SK-N-SH treated with all-trans-retinoic acid at 6 μM for 48 hours (cell line): Measurements from ENCODE around the gene RREB1.

ENCODE experiments used
- ATAC-seq: fragments of 200-7000 bp; cut with Tn5 transposase; 3 replicates; pipeline ENCODE4 v1.9.1; 2020; ENCODE audit warnings: mild to moderate bottlenecking, moderate library complexity
- ARNTL ChIP-seq: fragments of 450-650 bp; formaldehyde crosslinking; IDR thresholded peaks from 2 replicates; pipeline ENCODE4 v1.5.0; 2020; ENCODE audit warnings: low read depth, mild to moderate bottlenecking, moderate library complexity, borderline replicate concordance
- BACH2 ChIP-seq: fragments of 250-450 bp; sonication (Bioruptor Pico); IDR thresholded peaks from 2 replicates; pipeline ENCODE4 v1.9.0; 2021; ENCODE audit warnings: mild to moderate bottlenecking, borderline replicate concordance
- CREB5 ChIP-seq: fragments of 250-450 bp; sonication (Bioruptor Pico); IDR thresholded peaks from 2 replicates; pipeline ENCODE4 v1.5.1; 2020; ENCODE audit warnings: low read depth, mild to moderate bottlenecking, moderate library complexity
- CSDC2 ChIP-seq: fragments of 250-450 bp; sonication (Bioruptor Pico); IDR thresholded peaks from 2 replicates; pipeline ENCODE4 v1.5.0; 2020; ENCODE audit warnings: mild to moderate bottlenecking, moderate library complexity
- ESRRG ChIP-seq: fragments of 250-450 bp; sonication (Bioruptor Pico); IDR thresholded peaks from 2 replicates; pipeline ENCODE4 v1.6.1; 2021; ENCODE audit warnings: mild to moderate bottlenecking
- GLIS3 ChIP-seq: fragments of 250-450 bp; sonication (Bioruptor Pico); IDR thresholded peaks from 2 replicates; pipeline ENCODE4 v1.5.0; 2020; ENCODE audit warnings: mild to moderate bottlenecking, moderate library complexity
- ISL1 ChIP-seq: fragments of 250-450 bp; sonication (Bioruptor Pico); IDR thresholded peaks from 2 replicates; pipeline ENCODE4 v2.1.2; 2022; ENCODE audit warnings: mild to moderate bottlenecking, moderate library complexity
- OSR1 ChIP-seq: fragments of 250-450 bp; sonication (Bioruptor Pico); IDR thresholded peaks from 2 replicates; pipeline ENCODE4 v1.8.0; 2022; ENCODE audit warnings: moderate library complexity, mild to moderate bottlenecking, inconsistent platforms
- PPARA ChIP-seq: fragments of 250-450 bp; sonication (Bioruptor Pico); IDR thresholded peaks from 2 replicates; pipeline ENCODE4 v1.5.0; 2020; ENCODE audit warnings: mild to moderate bottlenecking, borderline replicate concordance
- SNAI2 ChIP-seq: fragments of 250-450 bp; sonication (Bioruptor Pico); IDR thresholded peaks from 2 replicates; pipeline ENCODE4 v1.5.0; 2020; ENCODE audit warnings: mild to moderate bottlenecking, moderate library complexity
- TCF4 ChIP-seq: fragments of 250-450 bp; sonication (Bioruptor Pico); IDR thresholded peaks from 2 replicates; pipeline ENCODE4 v1.8.0; 2021; ENCODE audit warnings: mild to moderate bottlenecking, moderate library complexity, borderline replicate concordance
- TOX ChIP-seq: fragments of 250-450 bp; sonication (Bioruptor Pico); IDR thresholded peaks from 2 replicates; pipeline ENCODE4 v1.8.0; 2021; ENCODE audit warnings: mild to moderate bottlenecking, moderate library complexity, borderline replicate concordance
- TSHZ2 ChIP-seq: fragments of 250-450 bp; sonication (Bioruptor Pico); IDR thresholded peaks from 2 replicates; pipeline ENCODE4 v1.5.0; 2020; ENCODE audit warnings: mild to moderate bottlenecking, moderate library complexity
- ZC3H10 ChIP-seq: fragments of 250-450 bp; sonication (Bioruptor Pico); IDR thresholded peaks from 2 replicates; pipeline ENCODE4 v1.5.1; 2021; ENCODE audit warnings: mild to moderate bottlenecking, moderate library complexity
- ZFP3 ChIP-seq: fragments of 250-450 bp; sonication (Bioruptor Pico); IDR thresholded peaks from 2 replicates; pipeline ENCODE4 v1.5.0; 2020; ENCODE audit warnings: mild to moderate bottlenecking, moderate library complexity
- ZFP30 ChIP-seq: fragments of 450-650 bp; formaldehyde crosslinking; IDR thresholded peaks from 2 replicates; pipeline ENCODE4 v1.5.0; 2022; ENCODE audit warnings: mild to moderate bottlenecking, moderate library complexity
- ZNF565 ChIP-seq: fragments of 450-650 bp; formaldehyde crosslinking; conservative IDR thresholded peaks from 2 replicates; pipeline ENCODE4 v1.5.0; 2020; ENCODE audit warnings: low read depth, mild to moderate bottlenecking, moderate library complexity
- ZNF70 ChIP-seq: fragments of 450-650 bp; formaldehyde crosslinking; IDR thresholded peaks from 2 replicates; pipeline ENCODE4 v1.5.0; 2020; ENCODE audit warnings: mild to moderate bottlenecking, moderate library complexity
- ZNF8 ChIP-seq: fragments of 450-650 bp; formaldehyde crosslinking; IDR thresholded peaks from 2 replicates; pipeline ENCODE4 v1.5.0; 2020; ENCODE audit warnings: mild to moderate bottlenecking, moderate library complexity
- TF ChIP-seq, protein P1 (sequence below): fragments of 250-450 bp; sonication (Bioruptor Pico); IDR thresholded peaks from 2 replicates; pipeline ENCODE4 v1.8.0; 2020; ENCODE audit warnings: mild to moderate bottlenecking, moderate library complexity, borderline replicate concordance
- TF ChIP-seq, protein P2 (sequence below): fragments of 250-450 bp; sonication (Bioruptor Pico); IDR thresholded peaks from 2 replicates; pipeline ENCODE4 v1.5.1; 2021; ENCODE audit warnings: mild to moderate bottlenecking, moderate library complexity

Gene RREB1

GRCh38 chr6:7112171-7112570 lies 4.4 kb downstream of the RREB1 start (continued):
- TF ChIP-seq TSHZ2 (CRISPR knock-in tag) (no peak), TOX (CRISPR knock-in tag) (no peak)
- TF ChIP-seq, protein P1, sequence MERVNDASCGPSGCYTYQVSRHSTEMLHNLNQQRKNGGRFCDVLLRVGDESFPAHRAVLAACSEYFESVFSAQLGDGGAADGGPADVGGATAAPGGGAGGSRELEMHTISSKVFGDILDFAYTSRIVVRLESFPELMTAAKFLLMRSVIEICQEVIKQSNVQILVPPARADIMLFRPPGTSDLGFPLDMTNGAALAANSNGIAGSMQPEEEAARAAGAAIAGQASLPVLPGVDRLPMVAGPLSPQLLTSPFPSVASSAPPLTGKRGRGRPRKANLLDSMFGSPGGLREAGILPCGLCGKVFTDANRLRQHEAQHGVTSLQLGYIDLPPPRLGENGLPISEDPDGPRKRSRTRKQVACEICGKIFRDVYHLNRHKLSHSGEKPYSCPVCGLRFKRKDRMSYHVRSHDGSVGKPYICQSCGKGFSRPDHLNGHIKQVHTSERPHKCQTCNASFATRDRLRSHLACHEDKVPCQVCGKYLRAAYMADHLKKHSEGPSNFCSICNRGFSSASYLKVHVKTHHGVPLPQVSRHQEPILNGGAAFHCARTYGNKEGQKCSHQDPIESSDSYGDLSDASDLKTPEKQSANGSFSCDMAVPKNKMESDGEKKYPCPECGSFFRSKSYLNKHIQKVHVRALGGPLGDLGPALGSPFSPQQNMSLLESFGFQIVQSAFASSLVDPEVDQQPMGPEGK (CRISPR knock-in tag), result no peak

DNA sequence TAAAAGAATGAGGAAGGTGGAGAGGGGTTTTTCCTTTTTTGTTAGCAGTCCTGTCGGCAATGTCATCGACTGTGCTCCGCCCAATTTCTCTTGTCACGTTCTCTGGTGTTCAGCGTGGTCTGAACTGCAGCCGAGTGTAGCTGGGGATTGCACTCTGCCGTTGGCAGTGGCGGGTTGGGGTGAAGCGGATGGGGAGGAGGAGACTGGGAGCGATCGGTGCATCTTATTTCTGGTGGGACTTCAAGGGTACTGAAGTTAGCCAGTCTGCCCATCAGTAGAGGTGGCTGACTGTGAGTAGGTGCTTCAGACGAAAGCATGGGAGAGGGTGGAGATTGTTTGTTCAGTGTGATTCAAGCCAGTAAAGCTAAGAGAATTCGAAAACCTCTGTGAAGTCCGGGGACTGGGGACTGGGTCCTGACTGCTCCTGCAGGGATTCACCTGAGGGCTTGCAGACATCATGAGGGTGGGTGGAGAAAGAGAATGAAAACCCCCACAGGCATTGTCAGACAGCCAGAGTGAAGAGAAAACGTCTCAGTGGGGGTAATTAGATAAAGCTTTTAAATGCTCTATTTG lies 5.1 kb downstream of the RREB1 start:
- TF ChIP-seq SNAI2 (CRISPR knock-in tag) (no peak), TOX (CRISPR knock-in tag) (no peak), ESRRG (CRISPR knock-in tag) (no peak), ARNTL (no peak), TCF4 (no peak), ZNF565 (CRISPR knock-in tag) (no peak), BACH2 (CRISPR knock-in tag) (no peak), ZFP3 (CRISPR knock-in tag) (no peak), ZNF8 (CRISPR knock-in tag) (no peak), GLIS3 (no peak), CSDC2 (CRISPR knock-in tag) (no peak), OSR1 (CRISPR knock-in tag) (no peak), ZNF70 (CRISPR knock-in tag) (no peak), ZC3H10 (CRISPR knock-in tag) (no peak)
- TF ChIP-seq, protein P1 (CRISPR knock-in tag), result no peak
- TF ChIP-seq, protein P2, sequence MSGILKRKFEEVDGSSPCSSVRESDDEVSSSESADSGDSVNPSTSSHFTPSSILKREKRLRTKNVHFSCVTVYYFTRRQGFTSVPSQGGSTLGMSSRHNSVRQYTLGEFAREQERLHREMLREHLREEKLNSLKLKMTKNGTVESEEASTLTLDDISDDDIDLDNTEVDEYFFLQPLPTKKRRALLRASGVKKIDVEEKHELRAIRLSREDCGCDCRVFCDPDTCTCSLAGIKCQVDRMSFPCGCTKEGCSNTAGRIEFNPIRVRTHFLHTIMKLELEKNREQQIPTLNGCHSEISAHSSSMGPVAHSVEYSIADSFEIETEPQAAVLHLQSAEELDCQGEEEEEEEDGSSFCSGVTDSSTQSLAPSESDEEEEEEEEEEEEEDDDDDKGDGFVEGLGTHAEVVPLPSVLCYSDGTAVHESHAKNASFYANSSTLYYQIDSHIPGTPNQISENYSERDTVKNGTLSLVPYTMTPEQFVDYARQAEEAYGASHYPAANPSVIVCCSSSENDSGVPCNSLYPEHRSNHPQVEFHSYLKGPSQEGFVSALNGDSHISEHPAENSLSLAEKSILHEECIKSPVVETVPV (CRISPR knock-in tag), result no peak
- TF ChIP-seq, all 23 proteins: peak for 0
- ATAC-seq, result no peak

GRCh38 chr6:7114744-7115458 lies 7.1 kb downstream of the RREB1 start:
- TF ChIP-seq OSR1 (CRISPR knock-in tag) (no peak), ZNF565 (CRISPR knock-in tag) (no peak), CREB5 (CRISPR knock-in tag) (no peak), GLIS3 (no peak), TOX (CRISPR knock-in tag) (no peak), ZC3H10 (CRISPR knock-in tag) (no peak), ZFP30 (no peak), ARNTL (no peak), SNAI2 (CRISPR knock-in tag) (no peak), TCF4 (no peak), ZNF8 (CRISPR knock-in tag) (no peak), ESRRG (CRISPR knock-in tag) (no peak), PPARA (CRISPR knock-in tag) (no peak), ISL1 (CRISPR knock-in tag) (no peak), TSHZ2 (CRISPR knock-in tag) (no peak)
- TF ChIP-seq, protein P2 (CRISPR knock-in tag), result no peak

More at GRCh38 chr6:7114744-7115458, 7.1 kb downstream of the RREB1 start:
- ATAC-seq, result no peak
